Activated naive CD4-positive, alpha-beta T cell treated with anti-CD3 and anti-CD28 coated beads for 36 hours (primary cell): ENCODE measurements around the gene RCVRN. TPM values are rescaled to one million over a fixed set of nuclear protein-coding genes. Genes with fewer than 3 reads are reported as not detected.

ENCODE experiments used
- CTCF ChIA-PET: fragments of 350-600 bp; sonication (Branson Sonifier 250); formaldehyde crosslinking; loops from one replicate; lab custom pipeline; 2021; ENCODE audit warnings: antibody characterized with exemption; lab: Charles Lee
- DNase-seq: peaks from one replicate; pipeline ENCODE4 v3.0.0-alpha.2; 2020
- H3K27ac Mint-ChIP-seq: one replicate; pipeline ENCODE4 v1.8.0; 2021; ENCODE audit warnings: mild to moderate bottlenecking, mixed read lengths
- H3K27me3 Mint-ChIP-seq: one replicate; pipeline ENCODE4 v1.8.0; 2021; ENCODE audit warnings: low read depth, mixed read lengths
- H3K36me3 Mint-ChIP-seq: one replicate; pipeline ENCODE4 v1.8.0; 2021; ENCODE audit warnings: low read depth, mixed read lengths
- H3K4me1 Mint-ChIP-seq: one replicate; pipeline ENCODE4 v1.8.0; 2021; ENCODE audit warnings: low read depth, mixed read lengths
- H3K4me3 Mint-ChIP-seq: one replicate; pipeline ENCODE4 v1.8.0; 2021; ENCODE audit warnings: mild to moderate bottlenecking, moderate library complexity, mixed read lengths
- H3K9me3 Mint-ChIP-seq: one replicate; pipeline ENCODE4 v1.8.0; 2021; ENCODE audit warnings: mixed read lengths
- intact Hi-C: fragments of 100-400 bp; cut with micrococcal nuclease; formaldehyde crosslinking; loops from one replicate; pipeline ENCODE4 v1.15.1; 2023
- total RNA-seq, 2 experiments: library from RNA; stranded (reverse); gene quantifications; one replicate each; pipeline ENCODE4 v1.2.3, GENCODE V29; 2021

RCVRN gene
- total RNA-seq, 2 experiments from 2014 or later, result not detected

GRCh38 chr17:9860851-9861250, 44.2 kb downstream of the RCVRN start:
- no peak for DNase-seq
- H3K27me3 Mint-ChIP-seq, result peaks cover 4% of the 10 kb centered on the region
- H3K4me1 Mint-ChIP-seq, result no peaks in the 10 kb centered on the region
- CTCF ChIA-PET, result no interaction called here
- no peak overlapping the region for H3K27ac Mint-ChIP-seq
- intact Hi-C loops, result no loop called here
- no peak overlapping the region for H3K4me3 Mint-ChIP-seq
- H3K36me3 Mint-ChIP-seq, result no peaks in the 10 kb centered on the region
- peaks cover 6% of the 10 kb centered on the region for H3K9me3 Mint-ChIP-seq

DNA sequence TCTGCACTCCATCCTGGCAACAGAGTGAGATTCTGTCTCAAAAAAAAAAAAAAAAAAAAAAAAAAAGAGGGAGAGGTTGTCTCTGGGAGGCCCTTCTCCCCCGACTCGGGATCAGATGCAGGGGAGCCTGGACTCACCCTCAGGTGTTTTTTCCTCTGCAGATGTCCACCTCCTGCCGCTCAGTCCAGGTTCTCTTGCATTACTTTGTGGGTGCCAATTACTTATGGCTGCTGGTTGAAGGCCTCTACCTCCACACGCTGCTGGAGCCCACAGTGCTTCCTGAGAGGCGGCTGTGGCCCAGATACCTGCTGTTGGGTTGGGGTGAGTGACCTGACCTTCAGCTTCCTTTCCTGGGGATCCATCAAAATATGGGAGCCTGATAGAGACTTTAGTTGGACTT, 45.3 kb downstream of the RCVRN start:
- Mint-ChIP-seq H3K27ac (no peak overlapping the region), H3K27me3 (no peaks in the 10 kb centered on the region), H3K4me3 (no peak overlapping the region), H3K4me1 (no peaks in the 10 kb centered on the region), H3K9me3 (peaks cover 6% of the 10 kb centered on the region), H3K36me3 (no peaks in the 10 kb centered on the region)
- CTCF ChIA-PET, result no interaction called here
- DNase-seq, result no peak
- intact Hi-C loops, result no loop called here

GRCh38 chr17:9855036-9855435, 50.0 kb downstream of the RCVRN start:
- H3K4me3 Mint-ChIP-seq, result no peak overlapping the region
- peaks cover 4% of the 10 kb centered on the region for H3K27me3 Mint-ChIP-seq
- H3K27ac Mint-ChIP-seq, result no peak overlapping the region
- CTCF ChIA-PET, result interaction anchor here (0.6 kb wide), 1 partner anchor 535 kb away, joined by 5 read pairs; no protein-coding TSS in a partner anchor
- intact Hi-C loops, result no loop called here
- H3K36me3 Mint-ChIP-seq, result no peaks in the 10 kb centered on the region
- DNase-seq, result no peak
- peaks cover 4% of the 10 kb centered on the region for H3K9me3 Mint-ChIP-seq
- no peaks in the 10 kb centered on the region for H3K4me1 Mint-ChIP-seq

DNA sequence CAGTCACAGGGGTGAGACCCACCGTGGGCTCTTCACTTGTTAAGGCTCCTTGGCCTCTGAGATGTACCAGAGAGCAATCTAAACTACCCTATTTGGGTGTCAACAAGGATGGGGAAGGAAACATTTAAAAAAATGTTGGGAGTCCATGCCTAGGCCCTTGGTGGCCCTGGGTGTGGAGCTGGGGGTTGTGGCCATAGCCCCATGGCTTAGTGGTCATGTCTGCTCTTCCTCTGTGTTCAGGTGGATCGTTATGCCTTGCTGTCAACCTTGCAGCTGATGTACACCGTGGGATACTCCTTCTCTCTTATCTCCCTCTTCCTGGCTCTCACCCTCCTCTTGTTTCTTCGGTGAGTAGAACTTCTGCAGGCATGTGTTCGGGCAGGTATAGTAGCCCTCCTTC, 50.8 kb downstream of the RCVRN start:
- CTCF ChIA-PET, result no interaction called here
- H3K4me3 Mint-ChIP-seq, result no peak overlapping the region
- H3K27ac Mint-ChIP-seq, result no peak overlapping the region
- intact Hi-C loops, result no loop called here
- peaks cover 4% of the 10 kb centered on the region for H3K27me3 Mint-ChIP-seq
- no peak for DNase-seq
- H3K4me1 Mint-ChIP-seq, result no peaks in the 10 kb centered on the region
- H3K36me3 Mint-ChIP-seq, result no peaks in the 10 kb centered on the region
- H3K9me3 Mint-ChIP-seq, result peaks cover 4% of the 10 kb centered on the region

- CTCF ChIA-PET, result no interaction called here
- Mint-ChIP-seq H3K4me3 (no peak overlapping the region), H3K27ac (no peak overlapping the region), H3K36me3 (no peaks in the 10 kb centered on the region), H3K27me3 (peaks cover 4% of the 10 kb centered on the region), H3K9me3 (peaks cover 4% of the 10 kb centered on the region), H3K4me1 (no peaks in the 10 kb centered on the region)
- no peak for DNase-seq
- intact Hi-C loops, result no loop called here
These were observed 54.9 kb downstream of the RCVRN start for GRCh38 chr17:9850151-9850550.

Other genes with a start within 250 kb of the RCVRN start
- gene DHRS7C, start 113.7 kb downstream of the RCVRN start, total RNA-seq, result not detected
- not detected for gene GSG1L2, start 83.2 kb downstream of the RCVRN start, total RNA-seq
- gene GLP2R, start 79.3 kb downstream of the RCVRN start, total RNA-seq, result not detected